Stimulated activated CD4-positive, alpha-beta T cell treated with anti-CD3 and anti-CD28 coated beads, TNF-alpha, amount 100 ng/mL, for 1 hour (primary cell): ENCODE results near the gene SLBP.

Experiments used
- DNase-seq, 3 donors: peaks; one replicate each; pipeline ENCODE4 v3.0.0-alpha.2; 2020; ENCODE audit warnings: low read depth in 3 of 3, low spot score in 1 of 3

SLBP gene

DNA sequence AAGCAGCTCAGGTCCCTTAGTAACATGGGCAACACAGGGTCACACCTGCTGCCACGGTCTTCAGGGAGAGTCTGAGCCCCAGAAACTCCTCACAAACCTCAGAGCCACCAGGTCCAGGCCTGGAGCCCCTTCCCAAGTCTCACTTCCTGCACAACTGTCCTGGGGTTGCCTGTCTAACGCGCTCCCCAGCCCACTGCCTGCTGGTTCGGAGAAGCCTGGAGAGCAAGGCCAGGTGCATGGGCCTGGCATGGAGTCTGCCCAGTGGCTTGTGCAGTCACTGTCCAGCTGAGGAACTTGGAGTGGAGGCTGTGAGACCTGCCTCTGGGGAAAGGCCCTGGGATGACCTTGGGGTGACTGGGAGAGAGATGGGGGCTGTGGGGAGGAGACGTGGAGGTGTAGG is 56.0 kb downstream of the SLBP start:
- no peak for DNase-seq

DNA sequence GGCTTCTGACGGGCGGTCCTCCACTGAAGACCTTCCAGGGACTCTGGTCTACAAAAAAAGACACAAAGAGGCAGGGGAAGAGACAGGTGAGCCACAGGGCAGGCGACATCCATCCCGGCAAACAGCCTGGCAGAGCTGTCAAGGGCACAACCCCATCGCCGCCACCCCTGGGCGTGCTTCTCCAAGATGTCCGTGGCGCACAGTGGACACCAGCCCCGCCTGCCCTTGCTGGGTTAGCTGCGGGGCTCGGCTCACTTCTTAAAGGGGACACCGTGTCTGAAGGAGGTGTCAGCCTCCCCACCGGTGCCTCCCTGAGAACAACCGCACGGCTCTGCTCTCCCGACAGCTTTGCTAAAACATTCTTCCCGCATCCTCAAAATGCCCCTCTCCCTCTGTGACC is 56.4 kb downstream of the SLBP start:
- DNase-seq = no peak

DNA sequence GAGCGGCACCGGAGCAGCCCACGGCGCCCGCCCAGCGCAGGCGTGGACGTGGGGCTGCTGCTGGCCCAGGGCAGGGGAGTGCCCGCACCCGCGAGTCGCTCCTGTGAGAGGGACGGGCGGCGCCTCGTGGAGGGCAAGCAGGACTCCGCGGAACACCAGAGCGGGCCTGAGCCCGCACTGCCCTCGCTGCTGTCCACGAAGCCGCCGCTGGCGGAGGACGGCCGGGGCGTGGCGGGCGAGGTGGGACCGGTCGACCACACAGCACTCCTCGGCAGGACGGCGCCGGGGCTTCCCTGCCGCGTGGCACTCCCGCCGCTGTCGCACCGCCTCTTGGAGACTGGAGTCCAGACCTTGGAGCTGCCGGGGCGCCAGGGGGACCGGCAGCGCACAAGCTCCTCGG is 57.0 kb downstream of the SLBP start:
- no peak for DNase-seq

DNA sequence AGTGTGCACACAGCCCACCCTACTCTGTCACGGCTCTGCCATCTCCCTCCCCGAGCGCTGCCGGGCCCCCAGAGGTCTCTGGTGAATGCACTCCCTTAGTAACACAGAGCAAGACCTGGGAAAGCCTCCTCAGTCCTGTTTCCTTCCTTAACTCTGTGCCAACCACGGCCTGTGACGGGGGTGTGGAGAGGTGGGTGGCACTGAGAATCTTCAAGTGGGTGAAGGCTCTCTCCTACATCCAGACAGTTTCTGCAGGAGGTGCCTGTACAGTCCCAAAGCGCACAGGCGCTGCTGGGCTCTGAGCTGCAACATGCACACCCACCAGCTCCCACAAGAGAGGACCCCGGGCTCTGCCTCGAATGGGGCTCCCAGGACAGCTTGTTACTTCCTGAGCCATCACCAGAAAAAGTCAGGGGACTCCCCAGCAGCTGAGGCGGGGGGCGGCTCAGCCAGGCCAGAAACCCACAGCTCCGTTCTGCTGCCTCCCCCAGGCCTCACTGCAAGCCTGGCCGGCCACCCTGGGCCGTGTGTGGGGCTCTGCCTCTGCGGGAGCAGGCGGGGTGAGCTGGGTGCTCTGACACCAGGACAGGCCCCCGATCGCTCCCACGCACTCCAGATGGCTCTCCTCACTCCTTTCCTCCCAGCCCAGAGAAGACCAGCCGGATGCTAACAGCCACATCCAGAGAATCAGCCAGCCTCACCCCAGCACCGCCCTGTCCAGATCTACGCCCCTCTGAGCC is 57.7 kb downstream of the SLBP start:
- DNase-seq = no peak

- no peak for DNase-seq
Observed at GRCh38 chr4:1653776-1654175, 58.3 kb downstream of the SLBP start.

DNA sequence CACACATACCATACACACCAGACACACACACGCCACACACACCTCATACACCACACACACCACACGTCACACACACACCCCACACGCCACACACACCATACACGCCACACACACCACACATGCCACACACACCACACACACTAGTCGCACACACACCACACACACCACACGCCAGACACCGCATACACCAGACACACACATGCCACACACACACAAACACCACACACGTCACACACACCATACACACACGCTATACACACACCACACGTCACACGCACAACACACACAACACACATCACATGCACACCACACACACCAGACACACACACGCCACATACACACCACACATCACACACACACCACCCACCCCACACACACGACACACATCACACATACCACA is 60.0 kb downstream of the SLBP start:
- no peak for DNase-seq

GRCh38 chr4:1651609-1652008 is 60.5 kb downstream of the SLBP start:
- no peak for DNase-seq

DNA sequence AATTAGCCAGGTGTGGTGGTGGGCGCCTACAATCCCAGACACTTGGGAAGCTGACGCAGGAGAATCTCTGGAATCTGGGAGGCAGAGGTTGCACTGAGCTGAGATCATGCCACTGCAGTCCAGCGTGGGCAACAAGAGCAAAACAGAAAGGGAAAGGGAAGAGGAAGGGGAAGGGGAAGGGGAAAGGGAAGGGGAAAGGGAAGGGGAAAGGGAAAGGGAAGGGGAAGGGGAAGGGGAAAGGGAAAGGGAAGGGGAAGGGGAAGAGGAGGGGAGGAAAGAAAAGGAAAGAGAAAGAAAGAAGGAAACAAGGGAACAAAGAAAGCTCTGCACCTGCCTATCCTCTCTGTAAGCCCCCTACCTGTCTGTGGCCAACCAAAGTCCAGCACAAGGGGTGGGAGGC is 63.2 kb downstream of the SLBP start:
- no peak for DNase-seq

GRCh38 chr4:1647432-1647831 is 64.7 kb downstream of the SLBP start:
- DNase-seq = no peak

- no peak for DNase-seq
Observed at GRCh38 chr4:1646690-1647089, 65.4 kb downstream of the SLBP start.

GRCh38 chr4:1644891-1645657 is 67.0 kb downstream of the SLBP start:
- DNase-seq = no peak

- DNase-seq = no peak
Observed at GRCh38 chr4:1643971-1644735, 68.0 kb downstream of the SLBP start.
